Thoracic aorta (tissue), 2 donors: ENCODE results near the gene DIP2B. TPM values are rescaled to one million over a fixed set of nuclear protein-coding genes. Genes with fewer than 3 reads are reported as not detected.

ENCODE experiments used
- ATAC-seq: fragments of 150-250 bp; one replicate; pipeline ENCODE4 v1.8.0; 2017; ENCODE audit warnings: low read depth; ENCODE audit not compliant: insufficient number of reproducible peaks, low FRiP score
- DNase-seq: peaks from one replicate; pipeline ENCODE4 v3.0.0-alpha.2; 2020; ENCODE audit warnings: low spot score
- H3K27ac ChIP-seq, 2 donors: fragments of 200-600 bp; sonication (generic); 1 replicate in 1 of 2; 2 replicates in 1 of 2; pipeline ENCODE4 v1.5.1; 2016; ENCODE audit warnings: mild to moderate bottlenecking in 2 of 2, moderate library complexity in 2 of 2
- H3K27me3 ChIP-seq: fragments of 200-600 bp; sonication (generic); replicated peaks from 2 replicates; pipeline ENCODE4 v1.6.0; 2016; ENCODE audit warnings: mild to moderate bottlenecking; ENCODE audit not compliant: insufficient read depth
- H3K36me3 ChIP-seq: fragments of 200-600 bp; sonication (generic); one replicate; pipeline ENCODE4 v1.5.1; 2016
- H3K4me1 ChIP-seq, 2 donors: fragments of 200-600 bp; sonication (generic); 1 replicate in 1 of 2; 2 replicates in 1 of 2; pipeline versions ENCODE4 v1.5.1 to v1.6.0; 2016; ENCODE audit warnings: low read depth in 2 of 2, mild to moderate bottlenecking in 1 of 2; ENCODE audit not compliant: control insufficient read depth in 1 of 2
- H3K4me3 ChIP-seq: fragments of 200-600 bp; sonication (generic); 2 replicates; pipeline ENCODE4 v1.5.1; 2016; ENCODE audit warnings: mild to moderate bottlenecking
- H3K9me3 ChIP-seq: fragments of 200-600 bp; sonication (generic); 2 replicates; pipeline ENCODE4 v1.5.1; 2016
- CTCF ChIP-seq: fragments of 200-600 bp; sonication (generic); IDR thresholded peaks from one replicate; pipeline ENCODE4 v1.5.1; 2019; ENCODE audit warnings: antibody characterized with exemption
- total RNA-seq, 2 donors: library from RNA; depleted of rRNA; stranded (reverse); fragments of >200 nt; gene quantifications; one replicate each; pipeline versions ENCODE4 v1.1.0 to v1.2.3, GENCODE V29; 2016

The DIP2B gene
- total RNA-seq, 2 donors from 2014 or later, result 22.3 to 22.9 TPM

GRCh38 chr12:50606675-50607375, 102.0 kb downstream of the DIP2B start:
- no peak for TF ChIP-seq CTCF
- ATAC-seq, result no peak
- no peaks in the 10 kb centered on the region for H3K27me3 ChIP-seq
- H3K36me3 ChIP-seq, result no peaks in the 10 kb centered on the region
- DNase-seq, result no peak
- H3K9me3 ChIP-seq, result no peaks in the 10 kb centered on the region
- H3K4me1 ChIP-seq, result peaks cover 23 to 27% of the 10 kb centered on the region in 2 donors
- no peak overlapping the region for H3K4me3 ChIP-seq
- no peak overlapping the region for H3K27ac ChIP-seq

GRCh38 chr12:50609292-50609874, 104.6 kb downstream of the DIP2B start:
- DNase-seq (no peak), ATAC-seq (no peak)
- no peaks in the 10 kb centered on the region for H3K36me3 ChIP-seq
- H3K4me1 ChIP-seq, result peaks cover 22% of the 10 kb centered on the region in 2 donors
- H3K4me3 ChIP-seq, result no peak overlapping the region
- no peak for TF ChIP-seq CTCF
- H3K27me3 ChIP-seq, result no peaks in the 10 kb centered on the region
- H3K27ac ChIP-seq, result no peak overlapping the region
- no peaks in the 10 kb centered on the region for H3K9me3 ChIP-seq

- Histone ChIP-seq H3K4me3 (no peak overlapping the region), H3K9me3 (no peaks in the 10 kb centered on the region), H3K27me3 (no peaks in the 10 kb centered on the region), H3K4me1 (peaks cover 22% of the 10 kb centered on the region in 2 donors), H3K36me3 (no peaks in the 10 kb centered on the region), H3K27ac (no peak overlapping the region)
- TF ChIP-seq CTCF, result no peak
- DNase-seq (no peak), ATAC-seq (no peak)
Measured at GRCh38 chr12:50610171-50610570, 105.4 kb downstream of the DIP2B start.

GRCh38 chr12:50611021-50611744, 106.4 kb downstream of the DIP2B start:
- Histone ChIP-seq H3K27me3 (no peaks in the 10 kb centered on the region), H3K36me3 (no peaks in the 10 kb centered on the region), H3K27ac (no peak overlapping the region), H3K9me3 (no peaks in the 10 kb centered on the region), H3K4me1 (peaks cover 22% of the 10 kb centered on the region in 2 donors), H3K4me3 (no peak overlapping the region)
- DNase-seq, result no peak
- ATAC-seq, result no peak
- no peak for TF ChIP-seq CTCF

- ATAC-seq, result no peak
- Histone ChIP-seq H3K4me1 (peaks cover 22% of the 10 kb centered on the region in 2 donors), H3K4me3 (no peak overlapping the region), H3K27me3 (no peaks in the 10 kb centered on the region), H3K36me3 (no peaks in the 10 kb centered on the region), H3K27ac (no peak overlapping the region), H3K9me3 (no peaks in the 10 kb centered on the region)
- TF ChIP-seq CTCF, result no peak
- no peak for DNase-seq
Measured at GRCh38 chr12:50612882-50613281, 108.1 kb downstream of the DIP2B start.
